HEK293 (cell line): Measurements from ENCODE around the gene EPHA2.
A peak's percentile ranks its signal among the peaks of the same experiment; 100 is the strongest.

ENCODE experiments used
- CTCF ChIA-PET: fragments of 350-600 bp; formaldehyde crosslinking; extraction: SDS; loops from one replicate; lab custom pipeline; 2021; ENCODE audit warnings: antibody characterized with exemption; lab: Yijun Ruan, JAX
- POLR2A ChIA-PET: fragments of 300-600 bp; formaldehyde crosslinking; extraction: SDS; loops from one replicate; lab custom pipeline; 2020; ENCODE audit warnings: antibody characterized with exemption, inconsistent platforms; lab: Yijun Ruan, JAX
- H3K27ac ChIP-seq: fragments of 200-500 bp; sonication (Bioruptor generic); 2 replicates; pipeline ENCODE4 v1.5.1; 2014; ENCODE audit warnings: low read depth, low read length, control low read depth, inconsistent platforms; ENCODE audit errors: extremely low read depth
- H3K36me3 ChIP-seq, 2 experiments: fragments of 200-500 bp in 1 of 2; sonication (Bioruptor generic) in 1 of 2; 1 replicate in 1 of 2; 2 replicates in 1 of 2; pipeline ENCODE4 v1.5.1; 2014 to 2017; ENCODE audit warnings: inconsistent platforms in 2 of 2, low read length in 2 of 2; ENCODE audit not compliant: control insufficient read depth in 2 of 2, insufficient read depth in 1 of 2
- H3K4me1 ChIP-seq: fragments of 200-500 bp; sonication (Bioruptor generic); 2 replicates; pipeline ENCODE4 v1.5.1; 2014; ENCODE audit warnings: mild to moderate bottlenecking, low read length, inconsistent platforms; ENCODE audit not compliant: control insufficient read depth, insufficient read depth
- H3K4me3 ChIP-seq: 2 replicates; pipeline ENCODE4 v1.5.1; 2011; ENCODE audit warnings: low read depth, mild to moderate bottlenecking, control low read depth, low read length, moderate library complexity
- H3K9me3 ChIP-seq: fragments of 200-500 bp; sonication (Bioruptor generic); 2 replicates; pipeline ENCODE4 v1.5.1; 2014; ENCODE audit warnings: low read depth, low read length, inconsistent platforms; ENCODE audit not compliant: control insufficient read depth, insufficient read depth
- BCL11A ChIP-seq: fragments of 450-650 bp; formaldehyde crosslinking; IDR thresholded peaks from 2 replicates; pipeline ENCODE4 v1.5.1; 2016; ENCODE audit warnings: low read depth, missing biosample characterization, missing genetic modification characterization
- KLF7 ChIP-seq: fragments of 450-650 bp; formaldehyde crosslinking; IDR thresholded peaks from 2 replicates; pipeline ENCODE4 v1.5.1; 2016; ENCODE audit warnings: missing biosample characterization, missing genetic modification characterization, borderline replicate concordance
- KLF9 ChIP-seq: fragments of 450-650 bp; formaldehyde crosslinking; IDR thresholded peaks from 2 replicates; pipeline ENCODE4 v1.5.1; 2016; ENCODE audit warnings: missing biosample characterization, missing genetic modification characterization, low read depth
- SETDB1 ChIP-seq: IDR thresholded peaks from one replicate; pipeline ENCODE4 v1.6.1; 2017; ENCODE audit warnings: mild to moderate bottlenecking, low read length, moderate library complexity, mixed read lengths; ENCODE audit not compliant: insufficient read length
- SP3 ChIP-seq: fragments of 450-650 bp; formaldehyde crosslinking; IDR thresholded peaks from 2 replicates; pipeline ENCODE4 v1.5.1; 2016; ENCODE audit warnings: missing biosample characterization, missing genetic modification characterization
- YY1 ChIP-seq: fragments of 450-650 bp; formaldehyde crosslinking; IDR thresholded peaks from 2 replicates; pipeline ENCODE4 v1.5.1; 2018; ENCODE audit warnings: missing biosample characterization, missing genetic modification characterization
- ZBTB21 ChIP-seq: fragments of 450-650 bp; formaldehyde crosslinking; IDR thresholded peaks from 2 replicates; pipeline ENCODE4 v1.5.1; 2017; ENCODE audit warnings: missing biosample characterization, missing genetic modification characterization
- ZFP41 ChIP-seq: fragments of 450-650 bp; formaldehyde crosslinking; IDR thresholded peaks from 2 replicates; pipeline ENCODE4 v1.5.1; 2016; ENCODE audit warnings: missing biosample characterization, missing genetic modification characterization, borderline replicate concordance
- ZFP69B ChIP-seq: fragments of 450-650 bp; formaldehyde crosslinking; IDR thresholded peaks from 2 replicates; pipeline ENCODE4 v1.5.1; 2016; ENCODE audit warnings: missing biosample characterization, missing genetic modification characterization
- ZNF10 ChIP-seq: fragments of 450-650 bp; formaldehyde crosslinking; IDR thresholded peaks from 2 replicates; pipeline ENCODE4 v1.5.1; 2017; ENCODE audit warnings: missing biosample characterization, missing genetic modification characterization
- ZNF157 ChIP-seq: fragments of 450-650 bp; formaldehyde crosslinking; IDR thresholded peaks from 2 replicates; pipeline ENCODE4 v1.5.1; 2016; ENCODE audit warnings: missing biosample characterization, missing genetic modification characterization
- ZNF214 ChIP-seq: fragments of 450-650 bp; formaldehyde crosslinking; IDR thresholded peaks from 2 replicates; pipeline ENCODE4 v1.5.1; 2017; ENCODE audit warnings: missing biosample characterization, mild to moderate bottlenecking, missing genetic modification characterization, borderline replicate concordance
- ZNF239 ChIP-seq: fragments of 450-650 bp; formaldehyde crosslinking; IDR thresholded peaks from 2 replicates; pipeline ENCODE4 v1.5.1; 2016; ENCODE audit warnings: missing biosample characterization, missing genetic modification characterization
- ZNF324 ChIP-seq: fragments of 450-650 bp; formaldehyde crosslinking; IDR thresholded peaks from 2 replicates; pipeline ENCODE4 v1.5.1; 2016; ENCODE audit warnings: missing biosample characterization, missing genetic modification characterization
- ZNF391 ChIP-seq: fragments of 450-650 bp; formaldehyde crosslinking; IDR thresholded peaks from 2 replicates; pipeline ENCODE4 v1.5.1; 2016; ENCODE audit warnings: low read depth, missing biosample characterization, missing genetic modification characterization, borderline replicate concordance
- ZNF529 ChIP-seq: fragments of 450-650 bp; formaldehyde crosslinking; IDR thresholded peaks from 2 replicates; pipeline ENCODE4 v1.5.1; 2017; ENCODE audit warnings: missing genetic modification characterization, missing biosample characterization; ENCODE audit not compliant: insufficient replicate concordance
- ZNF555 ChIP-seq: fragments of 450-650 bp; formaldehyde crosslinking; conservative IDR thresholded peaks from 2 replicates; pipeline ENCODE4 v1.5.1; 2017; ENCODE audit warnings: missing biosample characterization, mild to moderate bottlenecking, missing genetic modification characterization, inconsistent platforms
- ZNF558 ChIP-seq: fragments of 450-650 bp; formaldehyde crosslinking; IDR thresholded peaks from 2 replicates; pipeline ENCODE4 v1.5.1; 2016; ENCODE audit warnings: missing biosample characterization, missing genetic modification characterization
- ZNF560 ChIP-seq: fragments of 450-650 bp; formaldehyde crosslinking; IDR thresholded peaks from 2 replicates; pipeline ENCODE4 v1.5.1; 2017; ENCODE audit warnings: missing biosample characterization, missing genetic modification characterization, borderline replicate concordance
- ZNF596 ChIP-seq: fragments of 450-650 bp; IDR thresholded peaks from 2 replicates; pipeline ENCODE4 v1.5.0; 2018; ENCODE audit warnings: missing biosample characterization, mild to moderate bottlenecking, missing genetic modification characterization, moderate library complexity
- ZNF624 ChIP-seq: fragments of 450-650 bp; formaldehyde crosslinking; IDR thresholded peaks from 2 replicates; pipeline ENCODE4 v1.5.1; 2017; ENCODE audit warnings: missing biosample characterization, missing genetic modification characterization
- ZNF629 ChIP-seq: fragments of 450-650 bp; formaldehyde crosslinking; IDR thresholded peaks from 2 replicates; pipeline ENCODE4 v1.5.1; 2017; ENCODE audit warnings: missing biosample characterization, missing genetic modification characterization
- ZNF654 ChIP-seq: fragments of 450-650 bp; formaldehyde crosslinking; IDR thresholded peaks from 2 replicates; pipeline ENCODE4 v1.5.1; 2016; ENCODE audit warnings: low read depth, missing biosample characterization, missing genetic modification characterization
- ZNF677 ChIP-seq: fragments of 450-650 bp; IDR thresholded peaks from 2 replicates; pipeline ENCODE4 v1.5.0; 2018; ENCODE audit warnings: missing biosample characterization, mild to moderate bottlenecking, missing genetic modification characterization, moderate library complexity
- TF ChIP-seq, protein P1 (sequence below): fragments of 450-650 bp; formaldehyde crosslinking; IDR thresholded peaks from 2 replicates; pipeline ENCODE4 v1.5.1; 2016; ENCODE audit warnings: missing biosample characterization, missing genetic modification characterization
- TF ChIP-seq, protein P2 (sequence below): fragments of 450-650 bp; formaldehyde crosslinking; IDR thresholded peaks from 2 replicates; pipeline ENCODE4 v1.5.1; 2016; ENCODE audit warnings: missing biosample characterization, missing genetic modification characterization, low read depth
- TF ChIP-seq, protein P3 (sequence below): fragments of 450-650 bp; formaldehyde crosslinking; IDR thresholded peaks from 2 replicates; pipeline ENCODE4 v1.5.1; 2017; ENCODE audit warnings: missing biosample characterization, mild to moderate bottlenecking, missing genetic modification characterization, moderate library complexity
- TF ChIP-seq, protein P4 (sequence below): fragments of 450-650 bp; IDR thresholded peaks from 2 replicates; pipeline ENCODE4 v1.5.1; 2018; ENCODE audit warnings: missing biosample characterization, missing genetic modification characterization
- TF ChIP-seq, protein P5 (sequence below): fragments of 450-650 bp; formaldehyde crosslinking; IDR thresholded peaks from 2 replicates; pipeline ENCODE4 v1.5.1; 2016; ENCODE audit warnings: missing biosample characterization, missing genetic modification characterization

Gene EPHA2

DNA sequence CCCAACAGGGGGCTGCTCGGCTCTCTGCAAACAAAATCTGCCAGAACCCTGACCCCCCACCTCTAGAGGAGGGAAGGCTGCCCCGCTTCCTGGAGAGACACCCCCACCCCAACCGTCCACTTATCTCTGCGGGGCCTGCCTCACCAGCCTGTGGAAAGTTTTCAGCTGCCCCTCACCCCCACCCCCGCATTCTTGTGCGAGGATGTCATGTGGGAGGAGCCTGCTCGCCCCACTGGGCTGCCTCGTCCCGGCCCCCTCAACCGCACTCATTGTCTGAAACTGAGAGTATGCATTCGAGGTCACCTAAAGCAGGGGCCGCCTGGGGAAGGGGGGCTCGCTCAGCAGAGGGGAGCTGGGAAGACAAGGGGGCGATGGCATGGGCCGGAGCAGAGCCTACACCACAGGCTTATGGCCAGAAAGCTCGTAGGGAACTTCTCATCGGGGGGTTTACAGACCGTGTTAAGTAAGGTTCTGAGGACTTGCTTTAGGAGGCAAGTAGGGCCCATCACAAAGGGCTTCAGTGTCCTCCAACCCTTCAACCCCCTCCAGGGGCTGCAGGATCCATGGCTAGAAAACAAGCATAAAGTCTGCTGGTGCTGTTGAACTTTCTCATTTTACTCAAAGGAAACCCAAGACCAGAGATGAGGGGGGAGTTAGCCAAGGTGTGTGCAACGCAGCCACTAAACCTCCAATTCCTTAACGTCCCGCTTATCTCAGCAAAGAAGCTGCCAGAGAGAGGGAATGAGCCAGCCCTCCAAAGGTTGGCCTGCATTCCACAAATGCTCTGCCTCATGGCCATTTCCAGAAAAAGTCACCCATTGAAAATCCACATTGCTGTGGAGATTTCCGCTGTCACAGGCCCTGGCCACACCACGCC lies 9.4 kb downstream of the EPHA2 start:
- POLR2A ChIA-PET: interaction anchor here (0.5 to 4.2 kb wide), 6 partner anchors 9 to 254 kb away, joined by 3 to 36 read pairs (median 4); partner anchors contain the start of gene EPHA2
- Histone ChIP-seq H3K9me3 (no peaks in the 10 kb centered on the region), H3K36me3 (peaks cover 5 to 92% of the 10 kb centered on the region in 2 experiments; a peak in 2 of 3 replicates), H3K4me1 (peaks cover 5% of the 10 kb centered on the region; the same call in 1 of the 2 replicates), H3K27ac (no peak overlapping the region; the same call in 1 of the 2 replicates), H3K4me3 (peak overlapping the region; percentile 14)
- CTCF ChIA-PET: interaction anchor here (0.7 to 5.9 kb wide), 10 partner anchors 9 to 99 kb away, joined by 3 to 39 read pairs (median 5); partner anchors contain the start of gene FAM131C
- TF ChIP-seq ZNF10 (tag by site-specific recombination) (no peak), ZNF654 (tag by site-specific recombination) (no peak), ZNF677 (tag by site-specific recombination) (no peak), ZNF239 (no peak), ZNF529 (tag by site-specific recombination) (no peak), ZNF555 (tag by site-specific recombination) (no peak), YY1 (tag by site-specific recombination) (no peak), ZNF560 (tag by site-specific recombination) (no peak), ZBTB21 (tag by site-specific recombination) (peak; percentile 50), ZNF324 (0 out of 2 replicates have a peak, but pooled peaks have one; percentile 30), ZNF391 (tag by site-specific recombination) (no peak), ZNF596 (tag by site-specific recombination) (no peak), ZNF157 (tag by site-specific recombination) (no peak), ZNF629 (tag by site-specific recombination) (peak; percentile 62), KLF9 (tag by site-specific recombination) (no peak), ZNF214 (tag by site-specific recombination) (no peak), SP3 (tag by site-specific recombination) (peak; percentile 16; the same call in 1 of the 2 replicates), SETDB1 (no peak), ZNF624 (tag by site-specific recombination) (no peak), KLF7 (tag by site-specific recombination) (no peak), ZFP41 (tag by site-specific recombination) (no peak), ZNF558 (tag by site-specific recombination) (no peak), BCL11A (tag by site-specific recombination) (no peak), ZFP69B (tag by site-specific recombination) (0 out of 2 replicates have a peak, but pooled peaks have one; percentile 36)
- TF ChIP-seq, protein P1, sequence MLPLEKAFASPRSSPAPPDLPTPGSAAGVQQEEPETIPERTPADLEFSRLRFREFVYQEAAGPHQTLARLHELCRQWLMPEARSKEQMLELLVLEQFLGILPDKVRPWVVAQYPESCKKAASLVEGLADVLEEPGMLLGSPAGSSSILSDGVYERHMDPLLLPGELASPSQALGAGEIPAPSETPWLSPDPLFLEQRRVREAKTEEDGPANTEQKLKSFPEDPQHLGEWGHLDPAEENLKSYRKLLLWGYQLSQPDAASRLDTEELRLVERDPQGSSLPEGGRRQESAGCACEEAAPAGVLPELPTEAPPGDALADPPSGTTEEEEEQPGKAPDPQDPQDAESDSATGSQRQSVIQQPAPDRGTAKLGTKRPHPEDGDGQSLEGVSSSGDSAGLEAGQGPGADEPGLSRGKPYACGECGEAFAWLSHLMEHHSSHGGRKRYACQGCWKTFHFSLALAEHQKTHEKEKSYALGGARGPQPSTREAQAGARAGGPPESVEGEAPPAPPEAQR: no peak
- TF ChIP-seq, protein P2, sequence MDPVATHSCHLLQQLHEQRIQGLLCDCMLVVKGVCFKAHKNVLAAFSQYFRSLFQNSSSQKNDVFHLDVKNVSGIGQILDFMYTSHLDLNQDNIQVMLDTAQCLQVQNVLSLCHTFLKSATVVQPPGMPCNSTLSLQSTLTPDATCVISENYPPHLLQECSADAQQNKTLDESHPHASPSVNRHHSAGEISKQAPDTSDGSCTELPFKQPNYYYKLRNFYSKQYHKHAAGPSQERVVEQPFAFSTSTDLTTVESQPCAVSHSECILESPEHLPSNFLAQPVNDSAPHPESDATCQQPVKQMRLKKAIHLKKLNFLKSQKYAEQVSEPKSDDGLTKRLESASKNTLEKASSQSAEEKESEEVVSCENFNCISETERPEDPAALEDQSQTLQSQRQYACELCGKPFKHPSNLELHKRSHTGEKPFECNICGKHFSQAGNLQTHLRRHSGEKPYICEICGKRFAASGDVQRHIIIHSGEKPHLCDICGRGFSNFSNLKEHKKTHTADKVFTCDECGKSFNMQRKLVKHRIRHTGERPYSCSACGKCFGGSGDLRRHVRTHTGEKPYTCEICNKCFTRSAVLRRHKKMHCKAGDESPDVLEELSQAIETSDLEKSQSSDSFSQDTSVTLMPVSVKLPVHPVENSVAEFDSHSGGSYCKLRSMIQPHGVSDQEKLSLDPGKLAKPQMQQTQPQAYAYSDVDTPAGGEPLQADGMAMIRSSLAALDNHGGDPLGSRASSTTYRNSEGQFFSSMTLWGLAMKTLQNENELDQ: no peak
- TF ChIP-seq, protein P3, sequence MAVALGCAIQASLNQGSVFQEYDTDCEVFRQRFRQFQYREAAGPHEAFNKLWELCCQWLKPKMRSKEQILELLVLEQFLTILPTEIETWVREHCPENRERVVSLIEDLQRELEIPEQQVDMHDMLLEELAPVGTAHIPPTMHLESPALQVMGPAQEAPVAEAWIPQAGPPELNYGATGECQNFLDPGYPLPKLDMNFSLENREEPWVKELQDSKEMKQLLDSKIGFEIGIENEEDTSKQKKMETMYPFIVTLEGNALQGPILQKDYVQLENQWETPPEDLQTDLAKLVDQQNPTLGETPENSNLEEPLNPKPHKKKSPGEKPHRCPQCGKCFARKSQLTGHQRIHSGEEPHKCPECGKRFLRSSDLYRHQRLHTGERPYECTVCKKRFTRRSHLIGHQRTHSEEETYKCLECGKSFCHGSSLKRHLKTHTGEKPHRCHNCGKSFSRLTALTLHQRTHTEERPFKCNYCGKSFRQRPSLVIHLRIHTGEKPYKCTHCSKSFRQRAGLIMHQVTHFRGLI (tag by site-specific recombination): 0 out of 2 replicates have a peak, but pooled peaks have one; percentile 36
- TF ChIP-seq, protein P4, sequence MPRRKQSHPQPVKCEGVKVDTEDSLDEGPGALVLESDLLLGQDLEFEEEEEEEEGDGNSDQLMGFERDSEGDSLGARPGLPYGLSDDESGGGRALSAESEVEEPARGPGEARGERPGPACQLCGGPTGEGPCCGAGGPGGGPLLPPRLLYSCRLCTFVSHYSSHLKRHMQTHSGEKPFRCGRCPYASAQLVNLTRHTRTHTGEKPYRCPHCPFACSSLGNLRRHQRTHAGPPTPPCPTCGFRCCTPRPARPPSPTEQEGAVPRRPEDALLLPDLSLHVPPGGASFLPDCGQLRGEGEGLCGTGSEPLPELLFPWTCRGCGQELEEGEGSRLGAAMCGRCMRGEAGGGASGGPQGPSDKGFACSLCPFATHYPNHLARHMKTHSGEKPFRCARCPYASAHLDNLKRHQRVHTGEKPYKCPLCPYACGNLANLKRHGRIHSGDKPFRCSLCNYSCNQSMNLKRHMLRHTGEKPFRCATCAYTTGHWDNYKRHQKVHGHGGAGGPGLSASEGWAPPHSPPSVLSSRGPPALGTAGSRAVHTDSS (tag by site-specific recombination): no peak
- TF ChIP-seq, protein P5, sequence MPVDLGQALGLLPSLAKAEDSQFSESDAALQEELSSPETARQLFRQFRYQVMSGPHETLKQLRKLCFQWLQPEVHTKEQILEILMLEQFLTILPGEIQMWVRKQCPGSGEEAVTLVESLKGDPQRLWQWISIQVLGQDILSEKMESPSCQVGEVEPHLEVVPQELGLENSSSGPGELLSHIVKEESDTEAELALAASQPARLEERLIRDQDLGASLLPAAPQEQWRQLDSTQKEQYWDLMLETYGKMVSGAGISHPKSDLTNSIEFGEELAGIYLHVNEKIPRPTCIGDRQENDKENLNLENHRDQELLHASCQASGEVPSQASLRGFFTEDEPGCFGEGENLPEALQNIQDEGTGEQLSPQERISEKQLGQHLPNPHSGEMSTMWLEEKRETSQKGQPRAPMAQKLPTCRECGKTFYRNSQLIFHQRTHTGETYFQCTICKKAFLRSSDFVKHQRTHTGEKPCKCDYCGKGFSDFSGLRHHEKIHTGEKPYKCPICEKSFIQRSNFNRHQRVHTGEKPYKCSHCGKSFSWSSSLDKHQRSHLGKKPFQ (tag by site-specific recombination): no peak
